GM23338 (cell line): ENCODE results near the gene MTA1. TPM values are rescaled to one million over a fixed set of nuclear protein-coding genes. Genes with fewer than 3 reads are reported as not detected.

Source experiments
- ATAC-seq: fragments of 200-7000 bp; cut with Tn5 transposase; 3 replicates; pipeline ENCODE4 v1.9.1; 2020
- DNase-seq: peaks from one replicate; pipeline ENCODE4 v3.0.0-alpha.2; 2015; ENCODE audit warnings: low spot score
- H2AFZ ChIP-seq: fragments of 200-600 bp; sonication (generic); 2 replicates; pipeline ENCODE4 v1.8.0; 2016; ENCODE audit warnings: antibody characterized with exemption, mild to moderate bottlenecking, moderate library complexity
- H3F3A ChIP-seq: fragments of 200-600 bp; sonication (generic); replicated peaks from 2 replicates; pipeline ENCODE4 v1.8.0; 2017; ENCODE audit warnings: antibody characterized with exemption, mixed run types, low read depth
- H3K27ac ChIP-seq: fragments of 200-600 bp; sonication (generic); 2 replicates; pipeline ENCODE4 v1.6.1; 2016; ENCODE audit warnings: low read depth
- H3K27me3 ChIP-seq: fragments of 200-600 bp; sonication (generic); 2 replicates; pipeline ENCODE4 v1.8.0; 2016; ENCODE audit warnings: mild to moderate bottlenecking, mixed run types, moderate library complexity; ENCODE audit not compliant: insufficient read depth
- H3K36me3 ChIP-seq: fragments of 200-600 bp; sonication (generic); 2 replicates; pipeline ENCODE4 v1.8.0; 2016; ENCODE audit warnings: mild to moderate bottlenecking; ENCODE audit not compliant: insufficient read depth
- H3K4me1 ChIP-seq: fragments of 200-600 bp; sonication (generic); 2 replicates; pipeline ENCODE4 v1.8.0; 2016; ENCODE audit warnings: mild to moderate bottlenecking, moderate library complexity; ENCODE audit not compliant: insufficient read depth
- H3K4me2 ChIP-seq: fragments of 200-600 bp; sonication (generic); 2 replicates; pipeline ENCODE4 v1.7.1; 2017; ENCODE audit warnings: mixed run types
- H3K4me3 ChIP-seq: fragments of 200-600 bp; sonication (generic); 2 replicates; pipeline ENCODE4 v1.6.1; 2016; ENCODE audit warnings: mixed run types
- H3K79me2 ChIP-seq: fragments of 200-600 bp; sonication (generic); replicated peaks from 2 replicates; pipeline ENCODE4 v1.8.0; 2017; ENCODE audit warnings: mild to moderate bottlenecking; ENCODE audit not compliant: insufficient read depth
- H3K9me2 ChIP-seq: fragments of 200-600 bp; sonication (generic); 2 replicates; pipeline ENCODE4 v1.8.0; 2017; ENCODE audit not compliant: insufficient read depth
- H4K20me1 ChIP-seq: fragments of 200-600 bp; sonication (generic); replicated peaks from 2 replicates; pipeline ENCODE4 v1.8.0; 2017; ENCODE audit warnings: mild to moderate bottlenecking; ENCODE audit not compliant: insufficient read depth
- H3K27ac Mint-ChIP-seq: 2 replicates; pipeline ENCODE4 v1.8.0; 2020; ENCODE audit warnings: inconsistent platforms, mild to moderate bottlenecking, moderate library complexity, mixed read lengths
- H3K27me3 Mint-ChIP-seq: 3 replicates; pipeline ENCODE4 v1.8.0; 2022; ENCODE audit warnings: low read depth, mild to moderate bottlenecking, moderate library complexity, mixed read lengths, inconsistent platforms; ENCODE audit not compliant: insufficient read depth, poor library complexity
- H3K36me3 Mint-ChIP-seq: 3 replicates; pipeline ENCODE4 v1.8.0; 2021; ENCODE audit warnings: low read depth, mild to moderate bottlenecking, inconsistent platforms, moderate library complexity, mixed read lengths
- H3K4me1 Mint-ChIP-seq: 3 replicates; pipeline ENCODE4 v1.8.0; 2020; ENCODE audit warnings: mild to moderate bottlenecking, inconsistent platforms, mixed read lengths
- H3K4me3 Mint-ChIP-seq: 3 replicates; pipeline ENCODE4 v1.8.0; 2021; ENCODE audit warnings: moderate library complexity, mild to moderate bottlenecking, inconsistent platforms, mixed read lengths
- H3K9me3 Mint-ChIP-seq: 3 replicates; pipeline ENCODE4 v1.8.0; 2020; ENCODE audit warnings: moderate library complexity, mild to moderate bottlenecking, inconsistent platforms, mixed read lengths
- CTCF ChIP-seq, 2 experiments: fragments of 200-600 bp in 1 of 2; sonication (generic) in 1 of 2; conservative IDR thresholded peaks; 2 replicates each; pipeline versions ENCODE4 v1.5.1 to v1.6.1; 2016 to 2017; ENCODE audit warnings: antibody characterized with exemption in 2 of 2, low read depth in 2 of 2, mild to moderate bottlenecking in 2 of 2, moderate library complexity in 1 of 2
- ETS1 ChIP-seq: IDR thresholded peaks from 2 replicates; pipeline ENCODE4 v1.6.1; 2016; ENCODE audit warnings: antibody characterized with exemption
- EZH2 ChIP-seq: fragments of 200-600 bp; sonication (generic); IDR thresholded peaks from one replicate; pipeline ENCODE4 v1.8.0; 2017; ENCODE audit warnings: antibody characterized with exemption, mild to moderate bottlenecking, low read depth; ENCODE audit not compliant: unreplicated experiment
- EZH2phosphoT487 ChIP-seq: fragments of 200-600 bp; sonication (generic); IDR thresholded peaks from one replicate; pipeline ENCODE4 v1.8.1; 2018; ENCODE audit warnings: antibody characterized with exemption; ENCODE audit not compliant: unreplicated experiment
- JUNB ChIP-seq: IDR thresholded peaks from one replicate; pipeline ENCODE4 v1.6.1; 2016; ENCODE audit warnings: antibody characterized with exemption; ENCODE audit not compliant: unreplicated experiment
- NANOG ChIP-seq: IDR thresholded peaks from 2 replicates; pipeline ENCODE4 v1.6.1; 2016; ENCODE audit warnings: antibody characterized with exemption, borderline replicate concordance
- ZNF331 ChIP-seq: fragments of 250-450 bp; sonication (Bioruptor Pico); IDR thresholded peaks from 2 replicates; pipeline ENCODE4 v1.5.0; 2020; ENCODE audit warnings: low read depth, mild to moderate bottlenecking, moderate library complexity
- polyA plus RNA-seq: library from polyadenylated mRNA; unstranded; fragments of >200 nt; fragmentation: Nextera tagmentation; extraction: Ambion mirVana; gene quantifications from 2 replicates; pipeline ENCODE4 v1.2.1, GENCODE V29; 2016
- total RNA-seq: library from RNA; depleted of rRNA; stranded (reverse); fragments of >200 nt; shearing (Covaris generic); gene quantifications from 2 replicates; pipeline ENCODE4 v1.2.3, GENCODE V29; 2014
- TF ChIP-seq, protein P1 (sequence below): fragments of 250-450 bp; sonication (Bioruptor Pico); IDR thresholded peaks from 2 replicates; pipeline ENCODE4 v1.5.0; 2020; ENCODE audit warnings: mild to moderate bottlenecking, moderate library complexity
- TF ChIP-seq, protein P2 (sequence below): IDR thresholded peaks from one replicate; pipeline ENCODE4 v1.6.1; 2018; ENCODE audit warnings: antibody characterized with exemption; ENCODE audit not compliant: unreplicated experiment

The MTA1 gene
- total and polyA plus RNA-seq, 2 experiments from 2014 or later = 53.3 to 126 TPM

DNA sequence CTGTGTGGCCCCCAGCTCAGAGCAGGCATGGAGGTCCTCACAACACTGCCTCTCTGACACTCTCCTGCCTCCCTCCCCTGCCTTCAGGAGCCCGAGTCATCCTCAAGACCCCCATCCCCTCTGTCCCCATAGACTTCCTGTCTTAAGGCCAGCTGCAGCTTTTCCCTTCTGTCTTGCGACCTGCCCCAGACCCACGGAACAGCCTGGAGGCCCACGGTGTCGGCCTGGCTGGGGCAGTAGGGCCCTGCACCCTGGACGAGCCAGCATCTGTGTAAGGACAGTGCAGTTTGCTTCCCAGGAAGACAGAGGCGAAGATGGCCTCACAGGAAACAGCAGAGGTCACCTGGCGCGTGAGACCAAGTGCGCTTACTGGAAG, 81.1 kb downstream of the MTA1 start:
- Histone ChIP-seq H3K36me3 (no peaks in the 10 kb centered on the region), H3K4me2 (no peak overlapping the region), H3K4me1 (no peaks in the 10 kb centered on the region), H3K27ac (no peak overlapping the region), H3K79me2 (no peaks in the 10 kb centered on the region), H4K20me1 (no peaks in the 10 kb centered on the region), H3F3A (no peaks in the 10 kb centered on the region), H3K27me3 (no peaks in the 10 kb centered on the region), H3K9me2 (no peaks in the 10 kb centered on the region), H3K4me3 (no peak overlapping the region), H2AFZ (no peak overlapping the region)
- H3K4me1 Mint-ChIP-seq = 0 out of 3 replicates have a peak, but pooled peaks cover 2% of the 10 kb centered on the region
- H3K27ac Mint-ChIP-seq = no peak overlapping the region; the same call in 1 of the 2 replicates
- no peak for TF ChIP-seq EZH2phosphoT487
- no peak for TF ChIP-seq NANOG
- no peak for TF ChIP-seq EZH2
- TF ChIP-seq CTCF (conservative IDR thresholded peaks at IDR 0.05; ENCODE audit: low read depth in 2 of 2) = no peak
- no peak for TF ChIP-seq ETS1
- TF ChIP-seq, protein P1, sequence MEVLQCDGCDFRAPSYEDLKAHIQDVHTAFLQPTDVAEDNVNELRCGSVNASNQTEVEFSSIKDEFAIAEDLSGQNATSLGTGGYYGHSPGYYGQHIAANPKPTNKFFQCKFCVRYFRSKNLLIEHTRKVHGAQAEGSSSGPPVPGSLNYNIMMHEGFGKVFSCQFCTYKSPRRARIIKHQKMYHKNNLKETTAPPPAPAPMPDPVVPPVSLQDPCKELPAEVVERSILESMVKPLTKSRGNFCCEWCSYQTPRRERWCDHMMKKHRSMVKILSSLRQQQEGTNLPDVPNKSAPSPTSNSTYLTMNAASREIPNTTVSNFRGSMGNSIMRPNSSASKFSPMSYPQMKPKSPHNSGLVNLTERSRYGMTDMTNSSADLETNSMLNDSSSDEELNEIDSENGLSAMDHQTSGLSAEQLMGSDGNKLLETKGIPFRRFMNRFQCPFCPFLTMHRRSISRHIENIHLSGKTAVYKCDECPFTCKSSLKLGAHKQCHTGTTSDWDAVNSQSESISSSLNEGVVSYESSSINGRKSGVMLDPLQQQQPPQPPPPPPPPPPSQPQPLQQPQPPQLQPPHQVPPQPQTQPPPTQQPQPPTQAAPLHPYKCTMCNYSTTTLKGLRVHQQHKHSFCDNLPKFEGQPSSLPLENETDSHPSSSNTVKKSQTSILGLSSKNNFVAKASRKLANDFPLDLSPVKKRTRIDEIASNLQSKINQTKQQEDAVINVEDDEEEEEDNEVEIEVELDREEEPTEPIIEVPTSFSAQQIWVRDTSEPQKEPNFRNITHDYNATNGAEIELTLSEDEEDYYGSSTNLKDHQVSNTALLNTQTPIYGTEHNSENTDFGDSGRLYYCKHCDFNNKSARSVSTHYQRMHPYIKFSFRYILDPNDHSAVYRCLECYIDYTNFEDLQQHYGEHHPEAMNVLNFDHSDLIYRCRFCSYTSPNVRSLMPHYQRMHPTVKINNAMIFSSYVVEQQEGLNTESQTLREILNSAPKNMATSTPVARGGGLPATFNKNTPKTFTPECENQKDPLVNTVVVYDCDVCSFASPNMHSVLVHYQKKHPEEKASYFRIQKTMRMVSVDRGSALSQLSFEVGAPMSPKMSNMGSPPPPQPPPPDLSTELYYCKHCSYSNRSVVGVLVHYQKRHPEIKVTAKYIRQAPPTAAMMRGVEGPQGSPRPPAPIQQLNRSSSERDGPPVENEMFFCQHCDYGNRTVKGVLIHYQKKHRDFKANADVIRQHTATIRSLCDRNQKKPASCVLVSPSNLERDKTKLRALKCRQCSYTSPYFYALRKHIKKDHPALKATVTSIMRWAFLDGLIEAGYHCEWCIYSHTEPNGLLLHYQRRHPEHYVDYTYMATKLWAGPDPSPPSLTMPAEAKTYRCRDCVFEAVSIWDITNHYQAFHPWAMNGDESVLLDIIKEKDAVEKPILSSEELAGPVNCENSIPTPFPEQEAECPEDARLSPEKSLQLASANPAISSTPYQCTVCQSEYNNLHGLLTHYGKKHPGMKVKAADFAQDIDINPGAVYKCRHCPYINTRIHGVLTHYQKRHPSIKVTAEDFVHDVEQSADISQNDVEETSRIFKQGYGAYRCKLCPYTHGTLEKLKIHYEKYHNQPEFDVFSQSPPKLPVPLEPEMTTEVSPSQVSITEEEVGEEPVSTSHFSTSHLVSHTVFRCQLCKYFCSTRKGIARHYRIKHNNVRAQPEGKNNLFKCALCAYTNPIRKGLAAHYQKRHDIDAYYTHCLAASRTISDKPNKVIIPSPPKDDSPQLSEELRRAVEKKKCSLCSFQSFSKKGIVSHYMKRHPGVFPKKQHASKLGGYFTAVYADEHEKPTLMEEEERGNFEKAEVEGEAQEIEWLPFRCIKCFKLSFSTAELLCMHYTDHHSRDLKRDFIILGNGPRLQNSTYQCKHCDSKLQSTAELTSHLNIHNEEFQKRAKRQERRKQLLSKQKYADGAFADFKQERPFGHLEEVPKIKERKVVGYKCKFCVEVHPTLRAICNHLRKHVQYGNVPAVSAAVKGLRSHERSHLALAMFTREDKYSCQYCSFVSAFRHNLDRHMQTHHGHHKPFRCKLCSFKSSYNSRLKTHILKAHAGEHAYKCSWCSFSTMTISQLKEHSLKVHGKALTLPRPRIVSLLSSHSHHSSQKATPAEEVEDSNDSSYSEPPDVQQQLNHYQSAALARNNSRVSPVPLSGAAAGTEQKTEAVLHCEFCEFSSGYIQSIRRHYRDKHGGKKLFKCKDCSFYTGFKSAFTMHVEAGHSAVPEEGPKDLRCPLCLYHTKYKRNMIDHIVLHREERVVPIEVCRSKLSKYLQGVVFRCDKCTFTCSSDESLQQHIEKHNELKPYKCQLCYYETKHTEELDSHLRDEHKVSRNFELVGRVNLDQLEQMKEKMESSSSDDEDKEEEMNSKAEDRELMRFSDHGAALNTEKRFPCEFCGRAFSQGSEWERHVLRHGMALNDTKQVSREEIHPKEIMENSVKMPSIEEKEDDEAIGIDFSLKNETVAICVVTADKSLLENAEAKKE (CRISPR knock-in tag) = no peak
- TF ChIP-seq, protein P2, sequence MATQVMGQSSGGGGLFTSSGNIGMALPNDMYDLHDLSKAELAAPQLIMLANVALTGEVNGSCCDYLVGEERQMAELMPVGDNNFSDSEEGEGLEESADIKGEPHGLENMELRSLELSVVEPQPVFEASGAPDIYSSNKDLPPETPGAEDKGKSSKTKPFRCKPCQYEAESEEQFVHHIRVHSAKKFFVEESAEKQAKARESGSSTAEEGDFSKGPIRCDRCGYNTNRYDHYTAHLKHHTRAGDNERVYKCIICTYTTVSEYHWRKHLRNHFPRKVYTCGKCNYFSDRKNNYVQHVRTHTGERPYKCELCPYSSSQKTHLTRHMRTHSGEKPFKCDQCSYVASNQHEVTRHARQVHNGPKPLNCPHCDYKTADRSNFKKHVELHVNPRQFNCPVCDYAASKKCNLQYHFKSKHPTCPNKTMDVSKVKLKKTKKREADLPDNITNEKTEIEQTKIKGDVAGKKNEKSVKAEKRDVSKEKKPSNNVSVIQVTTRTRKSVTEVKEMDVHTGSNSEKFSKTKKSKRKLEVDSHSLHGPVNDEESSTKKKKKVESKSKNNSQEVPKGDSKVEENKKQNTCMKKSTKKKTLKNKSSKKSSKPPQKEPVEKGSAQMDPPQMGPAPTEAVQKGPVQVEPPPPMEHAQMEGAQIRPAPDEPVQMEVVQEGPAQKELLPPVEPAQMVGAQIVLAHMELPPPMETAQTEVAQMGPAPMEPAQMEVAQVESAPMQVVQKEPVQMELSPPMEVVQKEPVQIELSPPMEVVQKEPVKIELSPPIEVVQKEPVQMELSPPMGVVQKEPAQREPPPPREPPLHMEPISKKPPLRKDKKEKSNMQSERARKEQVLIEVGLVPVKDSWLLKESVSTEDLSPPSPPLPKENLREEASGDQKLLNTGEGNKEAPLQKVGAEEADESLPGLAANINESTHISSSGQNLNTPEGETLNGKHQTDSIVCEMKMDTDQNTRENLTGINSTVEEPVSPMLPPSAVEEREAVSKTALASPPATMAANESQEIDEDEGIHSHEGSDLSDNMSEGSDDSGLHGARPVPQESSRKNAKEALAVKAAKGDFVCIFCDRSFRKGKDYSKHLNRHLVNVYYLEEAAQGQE = no peak
- TF ChIP-seq ZNF331 (CRISPR knock-in tag) = no peak
- no peak for TF ChIP-seq JUNB
- H3K36me3 Mint-ChIP-seq = no peaks in the 10 kb centered on the region
- H3K27me3 Mint-ChIP-seq = peaks cover 3% of the 10 kb centered on the region
- no peak overlapping the region for H3K4me3 Mint-ChIP-seq
- no peaks in the 10 kb centered on the region; the same call in 2 of the 3 replicates for H3K9me3 Mint-ChIP-seq
- DNase-seq (no peak), ATAC-seq (no peak)
